Endothelial cell of umbilical vein (primary cell): Measurements from ENCODE around the gene KCNA2.

Experiments
- CTCF ChIP-seq, 2 donors: IDR thresholded peaks; 1 replicate in 1 of 2; 2 replicates in 1 of 2; pipeline ENCODE4 v1.5.1; 2011; ENCODE audit warnings: low read length in 2 of 2, mild to moderate bottlenecking in 2 of 2, moderate library complexity in 2 of 2, control low read depth in 1 of 2, inconsistent platforms in 1 of 2, low read depth in 1 of 2; ENCODE audit not compliant: insufficient read depth in 1 of 2; ENCODE audit errors: extremely low read depth in 1 of 2
- EZH2 ChIP-seq: IDR thresholded peaks from 2 replicates; pipeline ENCODE4 v1.6.1; 2012; ENCODE audit warnings: borderline replicate concordance, low read depth, mild to moderate bottlenecking, moderate library complexity, low read length, inconsistent platforms; ENCODE audit not compliant: severe bottlenecking
- JUN ChIP-seq: IDR thresholded peaks from 2 replicates; pipeline ENCODE4 v1.6.1; 2011; ENCODE audit warnings: borderline replicate concordance, low read depth; ENCODE audit not compliant: insufficient read length, insufficient read depth
- MAX ChIP-seq: IDR thresholded peaks from 2 replicates; pipeline ENCODE4 v1.6.1; 2011; ENCODE audit not compliant: insufficient read depth, insufficient read length
- POLR2A ChIP-seq: IDR thresholded peaks from 2 replicates; pipeline ENCODE4 v1.6.1; 2012; ENCODE audit warnings: low read depth, mild to moderate bottlenecking, control low read depth, low read length
- POLR2AphosphoS5 ChIP-seq: IDR thresholded peaks from 2 replicates; pipeline ENCODE4 v1.6.1; 2012; ENCODE audit warnings: low read depth, mild to moderate bottlenecking, control low read depth, low read length, moderate library complexity; ENCODE audit not compliant: insufficient read depth

- TF ChIP-seq EZH2: no peak
- no peak for TF ChIP-seq CTCF (IDR thresholded peaks at IDR 0.05; ENCODE audit: extremely low read depth in 1 of 2, insufficient read depth in 1 of 2, low read depth in 1 of 2, low read length in 2 of 2)
- TF ChIP-seq POLR2A: no peak
- TF ChIP-seq JUN: no peak
- no peak for TF ChIP-seq MAX
- no peak for TF ChIP-seq POLR2AphosphoS5
Measured at GRCh38 chr1:110573314-110573713, 32.8 kb downstream of the KCNA2 start.
